Spleen (tissue), 11 donors: ENCODE results near the gene MEX3D. TPM values are rescaled to one million over a fixed set of nuclear protein-coding genes. Genes with fewer than 3 reads are reported as not detected.

Experiments used
- DNase-seq: peaks from one replicate; pipeline ENCODE4 v3.0.0-alpha.2; 2020
- H3K27ac ChIP-seq, 8 donors: fragments of 200-600 bp; sonication (generic) in 7 of 8; 1 replicate in 4 of 8; 2 replicates in 4 of 8; pipeline versions ENCODE4 v1.5.0 to v1.8.0; 2016 to 2021; ENCODE audit warnings: inconsistent platforms in 4 of 8, mild to moderate bottlenecking in 4 of 8, moderate library complexity in 1 of 8
- H3K27me3 ChIP-seq, 7 donors: fragments of 200-600 bp; sonication (generic) in 6 of 7; replicated peaks in 1 of 7; 1 replicate in 4 of 7; 2 replicates in 3 of 7; pipeline versions ENCODE4 v1.5.0 to v1.8.0; 2016 to 2021; ENCODE audit warnings: inconsistent platforms in 3 of 7, mild to moderate bottlenecking in 1 of 7
- H3K36me3 ChIP-seq, 6 donors: fragments of 200-600 bp; sonication (generic) in 5 of 6; 1 replicate in 4 of 6; 2 replicates in 2 of 6; pipeline versions ENCODE4 v1.5.0 to v1.8.0; 2016 to 2021; ENCODE audit warnings: inconsistent platforms in 2 of 6
- H3K4me1 ChIP-seq, 6 donors: fragments of 200-600 bp; sonication (generic) in 5 of 6; 1 replicate in 3 of 6; 2 replicates in 3 of 6; pipeline versions ENCODE4 v1.5.0 to v1.8.0; 2016 to 2021; ENCODE audit warnings: inconsistent platforms in 3 of 6
- H3K4me3 ChIP-seq, 8 donors: fragments of 200-600 bp; sonication (generic) in 7 of 8; 1 replicate in 4 of 8; 2 replicates in 4 of 8; pipeline versions ENCODE4 v1.5.0 to v1.8.0; 2016 to 2021; ENCODE audit warnings: inconsistent platforms in 4 of 8, mild to moderate bottlenecking in 4 of 8, moderate library complexity in 2 of 8
- H3K9me3 ChIP-seq, 8 donors: fragments of 200-600 bp; sonication (generic) in 7 of 8; 1 replicate in 4 of 8; 2 replicates in 4 of 8; pipeline versions ENCODE4 v1.5.0 to v1.8.0; 2016 to 2021; ENCODE audit warnings: inconsistent platforms in 4 of 8
- CTCF ChIP-seq, 11 experiments: fragments of 200-600 bp in 7 of 11; fragments of 450-650 bp in 4 of 11; sonication (generic) in 4 of 11; IDR thresholded peaks in 8 of 11; conservative IDR thresholded peaks in 3 of 11; 1 replicate in 7 of 11; 2 replicates in 4 of 11; pipeline versions ENCODE4 v1.4.0 to v1.8.0; 2016 to 2021; ENCODE audit warnings: antibody characterized with exemption in 11 of 11, inconsistent platforms in 4 of 11, mild to moderate bottlenecking in 1 of 11
- POLR2A ChIP-seq, 3 donors: fragments of 450-650 bp; IDR thresholded peaks; one replicate each; pipeline ENCODE4 v1.5.1; 2017; ENCODE audit warnings: antibody characterized with exemption in 3 of 3, mild to moderate bottlenecking in 1 of 3
- POLR2AphosphoS5 ChIP-seq, 3 donors: sonication (generic); formaldehyde crosslinking; IDR thresholded peaks; one replicate each; pipeline ENCODE4 v1.5.1; 2017; ENCODE audit warnings: antibody characterized with exemption in 3 of 3
- WGBS, 5 donors: extraction: QIAGEN DNeasy Blood & Tissue Kit in 3 of 5; methylation state at CpG; one replicate each; pipeline versions ENCODE4 v1.1.5 to v1.1.7; 2013 to 2018; 5-methylcytosine and 5-hydroxymethylcytosine counted together
- intact Hi-C: fragments of 100-400 bp; cut with DNase I; formaldehyde crosslinking; loops from one replicate; pipeline ENCODE4 v1.15.0; 2023; ENCODE audit warnings: low total_unique reads
- polyA plus RNA-seq, 3 donors: library from polyadenylated mRNA; stranded (reverse); fragments of 200-250 nt; gene quantifications; one replicate each; pipeline ENCODE4 v1.2.1, GENCODE V29; 2013
- total RNA-seq, 7 donors: library from RNA; depleted of rRNA in 3 of 7; stranded (reverse); fragments of >200 nt in 3 of 7; fragmentation: NEBNext Ultra II Directional in 4 of 7; extraction: Animal tissue kit (Norgen Biotek cat#: 25700) in 4 of 7; gene quantifications; one replicate each; pipeline versions ENCODE4 v1.1.0 to v1.2.1, GENCODE V29; 2016 to 2021
- donor health status: healthy with polysubstance abuse.
- donor health status: DM: no; HTN: no; CAD: no; lungs with moderate emphysema.
- donor health status: DM: no; HTN: no; CAD: no.
- donor health status: Bipolar disorder and iron deficiency.
- donor health status: healthy.
- donor health status: DM: no; HTN: no; CAD: no.
- donor health status: DM: yes; HTN: yes; CAD: no.

MEX3D gene
- total and polyA plus RNA-seq, 10 donors, result 0.87 to 11.7 (median 6.0) TPM

GRCh38 chr19:1574354-1575136 lies 6.4 kb upstream of the MEX3D start:
- 82 to 92% (median 89%) methylated on average over 29 to 34 of the region's 34 CpGs for WGBS, 5 donors
- intact Hi-C loops, result no loop called here
- H3K27ac ChIP-seq, result no peak overlapping the region
- peaks cover 0 to 37% (median 27%) of the 10 kb centered on the region in 6 donors for H3K36me3 ChIP-seq
- peaks cover 0 to 2% (median 0%) of the 10 kb centered on the region in 7 donors for H3K27me3 ChIP-seq
- H3K9me3 ChIP-seq, result no peaks in the 10 kb centered on the region
- TF ChIP-seq POLR2A (IDR thresholded peaks at IDR 0.05) (no peak), POLR2AphosphoS5 (IDR thresholded peaks at IDR 0.05) (peak in 2 of 3 donors; percentile 19 to 62)
- H3K4me1 ChIP-seq, result peaks cover 0 to 2% (median 0%) of the 10 kb centered on the region in 6 donors
- DNase-seq, result no peak
- H3K4me3 ChIP-seq, result no peak overlapping the region

- peaks cover 0 to 8% (median 7%) of the 10 kb centered on the region in 6 donors for H3K4me1 ChIP-seq
- H3K27me3 ChIP-seq, result peaks cover 0 to 14% (median 0%) of the 10 kb centered on the region in 7 donors
- H3K9me3 ChIP-seq, result no peaks in the 10 kb centered on the region
- TF ChIP-seq CTCF (IDR thresholded peaks at IDR 0.05 in 8 of 11, conservative IDR thresholded peaks at IDR 0.05 in 3 of 11) (no peak), POLR2A (IDR thresholded peaks at IDR 0.05) (no peak), POLR2AphosphoS5 (IDR thresholded peaks at IDR 0.05) (no peak)
- no peak overlapping the region for H3K4me3 ChIP-seq
- no peak overlapping the region for H3K27ac ChIP-seq
- WGBS, 5 donors, result 81 to 93% (median 88%) methylated on average over 9 of the region's 9 CpGs
- intact Hi-C loops, result no loop called here
- DNase-seq, result no peak
- peaks cover 0 to 21% (median 14%) of the 10 kb centered on the region in 6 donors for H3K36me3 ChIP-seq
These were observed 4.7 kb upstream of the MEX3D start for GRCh38 chr19:1572795-1573194.

GRCh38 chr19:1571358-1571757 lies 3.2 kb upstream of the MEX3D start:
- Histone ChIP-seq H3K4me3 (no peak overlapping the region), H3K36me3 (peaks cover 0 to 7% (median under 1%) of the 10 kb centered on the region in 6 donors), H3K4me1 (peaks cover 0 to 19% (median 17%) of the 10 kb centered on the region in 6 donors), H3K9me3 (no peaks in the 10 kb centered on the region), H3K27me3 (peaks cover 0 to 26% (median 10%) of the 10 kb centered on the region in 7 donors), H3K27ac (no peak overlapping the region)
- 90 to 97% (median 94%) methylated on average over 12 of the region's 12 CpGs for WGBS, 5 donors
- intact Hi-C loops, result no loop called here
- TF ChIP-seq POLR2AphosphoS5 (IDR thresholded peaks at IDR 0.05), result no peak
- no peak for TF ChIP-seq POLR2A (IDR thresholded peaks at IDR 0.05)
- no peak for TF ChIP-seq CTCF (IDR thresholded peaks at IDR 0.05 in 8 of 11, conservative IDR thresholded peaks at IDR 0.05 in 3 of 11)
- no peak for DNase-seq

GRCh38 chr19:1570836-1571235 lies 2.7 kb upstream of the MEX3D start:
- no peak overlapping the region for H3K27ac ChIP-seq
- intact Hi-C loops, result no loop called here
- WGBS, 5 donors, result 93 to 98% (median 96%) methylated on average over 13 of the region's 13 CpGs
- no peaks in the 10 kb centered on the region for H3K9me3 ChIP-seq
- TF ChIP-seq POLR2AphosphoS5 (IDR thresholded peaks at IDR 0.05) (no peak), POLR2A (IDR thresholded peaks at IDR 0.05) (no peak), CTCF (IDR thresholded peaks at IDR 0.05 in 8 of 11, conservative IDR thresholded peaks at IDR 0.05 in 3 of 11) (no peak)
- H3K4me3 ChIP-seq, result no peak overlapping the region
- H3K36me3 ChIP-seq, result peaks cover 0 to 1% (median 0%) of the 10 kb centered on the region in 6 donors
- no peak for DNase-seq
- peaks cover 0 to 24% (median 19%) of the 10 kb centered on the region in 6 donors for H3K4me1 ChIP-seq
- H3K27me3 ChIP-seq, result peaks cover 0 to 31% (median 10%) of the 10 kb centered on the region in 7 donors
